NCI-H82 treated with DMSO at 0.1 percent for 48 hours (cell line): ENCODE data around the gene PDRG1.
"Not testable (repeated sequence)": the region's sequence is repeated elsewhere in the genome, so short reads cannot be mapped to it uniquely, and the experiment has no call there.

ENCODE experiments used
- DNase-seq: peaks from one replicate; lab custom pipeline; 2025; ENCODE audit not compliant: unreplicated experiment; lab: John Stamatoyannopoulos, UW

Gene PDRG1

GRCh38 chr20:31929631-31930030, 22.2 kb downstream of the PDRG1 start:
- peak; percentile 45 for DNase-seq

- DNase-seq, result no peak
These were observed 24.2 kb downstream of the PDRG1 start for GRCh38 chr20:31927627-31928159.

- no peak for DNase-seq
These were observed 25.4 kb downstream of the PDRG1 start for GRCh38 chr20:31926493-31926892.

GRCh38 chr20:31925631-31926030, 26.2 kb downstream of the PDRG1 start:
- DNase-seq, result no peak

GRCh38 chr20:31924561-31924960, 27.3 kb downstream of the PDRG1 start:
- DNase-seq, result no peak

GRCh38 chr20:31923388-31924331, 28.2 kb downstream of the PDRG1 start:
- DNase-seq, result no peak

- DNase-seq, result no peak
These were observed 29.3 kb downstream of the PDRG1 start for GRCh38 chr20:31922588-31922987.

GRCh38 chr20:31922181-31922580, 29.7 kb downstream of the PDRG1 start:
- no peak for DNase-seq

- DNase-seq, result not testable (repeated sequence)
These were observed 30.4 kb downstream of the PDRG1 start for GRCh38 chr20:31921480-31921879.

- no peak for DNase-seq
These were observed 31.5 kb downstream of the PDRG1 start for GRCh38 chr20:31920275-31920855.

GRCh38 chr20:31919410-31920155, 32.3 kb downstream of the PDRG1 start:
- DNase-seq, result no peak

GRCh38 chr20:31918466-31919105, 33.3 kb downstream of the PDRG1 start:
- DNase-seq, result no peak

GRCh38 chr20:31917962-31918412, 33.9 kb downstream of the PDRG1 start:
- not testable (repeated sequence) for DNase-seq

- DNase-seq, result no peak
These were observed 35.1 kb downstream of the PDRG1 start for GRCh38 chr20:31916708-31917107.

- no peak for DNase-seq
These were observed 36.2 kb downstream of the PDRG1 start for GRCh38 chr20:31915491-31916280.

GRCh38 chr20:31914170-31914569, 37.7 kb downstream of the PDRG1 start:
- no peak for DNase-seq

- no peak for DNase-seq
These were observed 38.3 kb downstream of the PDRG1 start for GRCh38 chr20:31913431-31914157.

GRCh38 chr20:31910071-31910803, 41.6 kb downstream of the PDRG1 start:
- DNase-seq, result no peak
